ENCODE results near the gene INSYN2A.

- TF ChIP-seq SIN3A (IDR thresholded peaks at IDR 0.05; ENCODE audit: borderline replicate concordance, insufficient read depth, low read length) (no peak), FOXP2 (optimal IDR thresholded peaks at IDR 0.05; ENCODE audit: borderline replicate concordance, extremely low read depth, extremely low read length, insufficient read depth) (no peak), POLR2AphosphoS5 (IDR thresholded peaks at IDR 0.05; ENCODE audit: low read depth, low read length) (no peak)
Observed at GRCh38 chr10:127218658-127219057, 22.3 kb upstream of the INSYN2A start.

Measured in PFSK-1 (cell line).